IPS DF 6.9 (cell line): ENCODE results near the gene INPP5A.

Experiments used
- DNase-seq: peaks from one replicate; pipeline ENCODE4 v3.0.0-alpha.2; 2013; ENCODE audit warnings: low read depth, low spot score
- H3K27ac ChIP-seq: one replicate; pipeline ENCODE4 v1.5.1; 2013; ENCODE audit warnings: low read length, control low read depth
- H3K27me3 ChIP-seq: 2 replicates; pipeline ENCODE4 v1.6.1; 2013; ENCODE audit warnings: mild to moderate bottlenecking, low read length; ENCODE audit not compliant: control insufficient read depth, insufficient read depth
- H3K36me3 ChIP-seq: 2 replicates; pipeline ENCODE4 v1.6.1; 2013; ENCODE audit warnings: low read length; ENCODE audit not compliant: control insufficient read depth, insufficient read depth
- H3K4me1 ChIP-seq: 2 replicates; pipeline ENCODE4 v1.6.1; 2013; ENCODE audit warnings: low read length; ENCODE audit not compliant: control insufficient read depth, insufficient read depth
- H3K4me3 ChIP-seq: 2 replicates; pipeline ENCODE4 v1.5.1; 2013; ENCODE audit warnings: mild to moderate bottlenecking, low read length
- H3K9me3 ChIP-seq: 2 replicates; pipeline ENCODE4 v1.6.1; 2013; ENCODE audit warnings: low read length, inconsistent platforms; ENCODE audit not compliant: control insufficient read depth, insufficient read depth
- WGBS: extraction: QIAGEN DNeasy Blood & Tissue Kit; methylation state at CpG from one replicate; pipeline ENCODE4 v1.1.7; 2013; ENCODE audit warnings: mixed read lengths, missing lambda C conversion rate; ENCODE audit not compliant: insufficient read length, insufficient coverage; 5-methylcytosine and 5-hydroxymethylcytosine counted together

Gene INPP5A

GRCh38 chr10:132802694-132803320 is 265.2 kb downstream of the INPP5A start:
- no CpG with 5 or more reads among the region's 16 CpGs for WGBS
- H3K27me3 ChIP-seq = no peaks in the 10 kb centered on the region
- H3K4me1 ChIP-seq = no peaks in the 10 kb centered on the region
- DNase-seq = no peak
- H3K27ac ChIP-seq = no peak overlapping the region
- H3K4me3 ChIP-seq = no peak overlapping the region
- H3K36me3 ChIP-seq = no peaks in the 10 kb centered on the region
- peaks cover 5% of the 10 kb centered on the region; the same call in 1 of the 2 replicates for H3K9me3 ChIP-seq

GRCh38 chr10:132803416-132804210 is 266.0 kb downstream of the INPP5A start:
- no peaks in the 10 kb centered on the region for H3K27me3 ChIP-seq
- H3K27ac ChIP-seq = no peak overlapping the region
- no peak for DNase-seq
- H3K9me3 ChIP-seq = peaks cover 5% of the 10 kb centered on the region; the same call in 1 of the 2 replicates
- H3K4me3 ChIP-seq = no peak overlapping the region
- WGBS = no CpG with 5 or more reads among the region's 34 CpGs
- H3K36me3 ChIP-seq = no peaks in the 10 kb centered on the region
- peaks cover 2% of the 10 kb centered on the region; the same call in 1 of the 2 replicates for H3K4me1 ChIP-seq

- H3K27ac ChIP-seq = no peak overlapping the region
- no peak overlapping the region for H3K4me3 ChIP-seq
- DNase-seq = no peak
- WGBS = no CpG with 5 or more reads among the region's 11 CpGs
- no peaks in the 10 kb centered on the region for H3K36me3 ChIP-seq
- H3K9me3 ChIP-seq = peaks cover 5% of the 10 kb centered on the region; the same call in 1 of the 2 replicates
- H3K4me1 ChIP-seq = peaks cover 3% of the 10 kb centered on the region; the same call in 1 of the 2 replicates
- no peaks in the 10 kb centered on the region for H3K27me3 ChIP-seq
These were observed 266.7 kb downstream of the INPP5A start for GRCh38 chr10:132804287-132804686.

GRCh38 chr10:132804785-132805426 is 267.3 kb downstream of the INPP5A start:
- Histone ChIP-seq H3K4me3 (no peak overlapping the region), H3K27me3 (no peaks in the 10 kb centered on the region), H3K27ac (no peak overlapping the region), H3K4me1 (peaks cover 3% of the 10 kb centered on the region; the same call in 1 of the 2 replicates), H3K9me3 (peaks cover 5% of the 10 kb centered on the region; the same call in 1 of the 2 replicates), H3K36me3 (no peaks in the 10 kb centered on the region)
- WGBS = no CpG with 5 or more reads among the region's 23 CpGs
- no peak for DNase-seq

- Histone ChIP-seq H3K36me3 (no peaks in the 10 kb centered on the region), H3K9me3 (peaks cover 5% of the 10 kb centered on the region; the same call in 1 of the 2 replicates), H3K4me1 (peaks cover 3% of the 10 kb centered on the region; the same call in 1 of the 2 replicates), H3K27me3 (no peaks in the 10 kb centered on the region), H3K27ac (no peak overlapping the region), H3K4me3 (no peak overlapping the region)
- DNase-seq = no peak
- WGBS = no CpG with 5 or more reads among the region's 21 CpGs
These were observed 268.0 kb downstream of the INPP5A start for GRCh38 chr10:132805599-132805998.

GRCh38 chr10:132806110-132806509 is 268.5 kb downstream of the INPP5A start:
- Histone ChIP-seq H3K9me3 (peaks cover 5% of the 10 kb centered on the region; the same call in 1 of the 2 replicates), H3K4me1 (peaks cover 3% of the 10 kb centered on the region; the same call in 1 of the 2 replicates), H3K27ac (no peak overlapping the region), H3K4me3 (no peak overlapping the region), H3K27me3 (no peaks in the 10 kb centered on the region), H3K36me3 (no peaks in the 10 kb centered on the region)
- no peak for DNase-seq
- WGBS = no CpG with 5 or more reads among the region's 7 CpGs

- no peak for DNase-seq
- no CpG with 5 or more reads among the region's 25 CpGs for WGBS
These were observed 269.0 kb downstream of the INPP5A start for GRCh38 chr10:132806561-132807003.

GRCh38 chr10:132807621-132808049 is 270.0 kb downstream of the INPP5A start:
- WGBS = no CpG with 5 or more reads among the region's 27 CpGs
- Histone ChIP-seq H3K4me3 (no peak overlapping the region), H3K36me3 (no peaks in the 10 kb centered on the region), H3K9me3 (no peaks in the 10 kb centered on the region), H3K4me1 (peaks cover 3% of the 10 kb centered on the region; the same call in 1 of the 2 replicates), H3K27ac (no peak overlapping the region), H3K27me3 (no peaks in the 10 kb centered on the region)
- DNase-seq = no peak

More at GRCh38 chr10:132806561-132807003, 269.0 kb downstream of the INPP5A start:
- no peaks in the 10 kb centered on the region for H3K27me3 ChIP-seq
- no peak overlapping the region for H3K4me3 ChIP-seq
- H3K27ac ChIP-seq = no peak overlapping the region
- H3K4me1 ChIP-seq = peaks cover 3% of the 10 kb centered on the region; the same call in 1 of the 2 replicates
- no peaks in the 10 kb centered on the region for H3K36me3 ChIP-seq
- H3K9me3 ChIP-seq = peaks cover 4% of the 10 kb centered on the region; the same call in 1 of the 2 replicates

- H3K27ac ChIP-seq = no peak overlapping the region
- no peaks in the 10 kb centered on the region for H3K36me3 ChIP-seq
- H3K27me3 ChIP-seq = no peaks in the 10 kb centered on the region
- no peaks in the 10 kb centered on the region for H3K9me3 ChIP-seq
- peaks cover 3% of the 10 kb centered on the region; the same call in 1 of the 2 replicates for H3K4me1 ChIP-seq
- DNase-seq = no peak
- H3K4me3 ChIP-seq = no peak overlapping the region
- WGBS = no CpG with 5 or more reads among the region's 42 CpGs
These were observed 271.0 kb downstream of the INPP5A start for GRCh38 chr10:132808383-132809231.
